Naive thymus-derived CD4-positive, alpha-beta T cell (primary cell): ENCODE results near the gene GNL1. TPM values are rescaled to one million over a fixed set of nuclear protein-coding genes. Genes with fewer than 3 reads are reported as not detected.
A peak's percentile ranks its signal among the peaks of the same experiment; 100 is the strongest.

Experiments used
- microRNA-seq: library from miRNA; unstranded; fragments of <30 nt; microRNA quantifications from one replicate; pipeline ENCODE4 v1.2.0, GENCODE V29; 2022; ENCODE audit warnings: borderline microRNAs expressed
- polyA plus RNA-seq, 2 donors: library from polyadenylated mRNA; unstranded; fragments of 300-500 nt; fragmentation: Illumina TruSeq; gene quantifications; one replicate each; pipeline ENCODE4 v1.2.3, GENCODE V29; 2021
- total RNA-seq, 6 experiments: library from RNA in 5 of 6; stranded (reverse) in 5 of 6; gene quantifications; 1 replicate in 5 of 6; 2 replicates in 1 of 6; pipeline ENCODE4 v1.2.3 and lab custom pipeline; 2021 to 2026

GNL1 gene
- total and polyA plus RNA-seq, 7 experiments from 2014 or later, result 27.7 to 190 (median 65.1) TPM

Small RNA genes lying within 50 kb of the gene (microRNA-seq; reads per million reads assigned to microRNA genes)
- gene MIR877, result 13.5 reads per million, percentile 26 among the genes with 10 or more reads in this experiment

Other genes starting within 250 kb of the GNL1 start
- gene TRIM39, start 229.6 kb downstream of the GNL1 start, total RNA-seq, result 10 to 100 TPM; 12.8 to 42.1 (median 26.4) TPM
- 10 to 100 TPM in 1 of 2 donors, 1 to 10 TPM in 1; 7.6 to 18.6 TPM for gene TRIM39, start 229.6 kb downstream of the GNL1 start, polyA plus RNA-seq
- gene RPP21, start 211.3 kb downstream of the GNL1 start, total RNA-seq, result 10 to 100 TPM; 39.7 to 61.2 (median 44.9) TPM
- 100 to 1,000 TPM in 1 of 2 donors, 10 to 100 TPM in 1; 74.9 to 114 TPM for gene RPP21, start 211.3 kb downstream of the GNL1 start, polyA plus RNA-seq
- gene HLA-E, start 67.0 kb downstream of the GNL1 start, total RNA-seq, result 1,000 to 10,000 TPM in 4 of 5 experiments, 100 to 1,000 TPM in 1; 614 to 1,412 (median 1,095) TPM
- 1,000 to 10,000 TPM; 3,020 to 3,096 TPM for gene HLA-E, start 67.0 kb downstream of the GNL1 start, polyA plus RNA-seq
- 10 to 100 TPM; 14.1 to 29.4 (median 23.3) TPM for gene PRR3, start 806 bp upstream of the GNL1 start, total RNA-seq
- 10 to 100 TPM; 11.1 to 14.4 TPM for gene PRR3, start 806 bp upstream of the GNL1 start, polyA plus RNA-seq
- gene ABCF1, start 15.0 kb upstream of the GNL1 start, total RNA-seq, result 100 to 1,000 TPM in 1 of 5 experiments, 10 to 100 TPM in 4; 65.1 to 116 (median 86.6) TPM
- 10 to 100 TPM; 25.2 to 45.5 TPM for gene ABCF1, start 15.0 kb upstream of the GNL1 start, polyA plus RNA-seq
- gene PPP1R10, start 60.8 kb upstream of the GNL1 start, total RNA-seq, result 100 to 1,000 TPM; 108 to 286 (median 146) TPM
- 10 to 100 TPM; 21.6 to 23.6 TPM for gene PPP1R10, start 60.8 kb upstream of the GNL1 start, polyA plus RNA-seq
- 10 to 100 TPM; 20.4 to 51.2 (median 47.7) TPM for gene MRPS18B, start 61.4 kb upstream of the GNL1 start, total RNA-seq
- gene MRPS18B, start 61.4 kb upstream of the GNL1 start, polyA plus RNA-seq, result 100 to 1,000 TPM; 145 to 169 TPM
- 10 to 100 TPM in 2 of 5 experiments, 1 to 10 TPM in 3; 7.0 to 12.0 (median 9.5) TPM for gene ATAT1, start 70.4 kb upstream of the GNL1 start, total RNA-seq
- gene ATAT1, start 70.4 kb upstream of the GNL1 start, polyA plus RNA-seq, result 1 to 10 TPM; 1.3 to 1.9 TPM
- 10 to 100 TPM; 23.7 to 38.0 (median 32.1) TPM for gene C6orf136, start 90.6 kb upstream of the GNL1 start, total RNA-seq
- 10 to 100 TPM; 12.3 to 22.5 TPM for gene C6orf136, start 90.6 kb upstream of the GNL1 start, polyA plus RNA-seq
- gene DHX16, start 116.5 kb upstream of the GNL1 start, total RNA-seq, result 10 to 100 TPM; 25.9 to 51.5 (median 46.7) TPM
- gene DHX16, start 116.5 kb upstream of the GNL1 start, polyA plus RNA-seq, result 10 to 100 TPM; 14.9 to 38.3 TPM
- 100 to 1,000 TPM in 2 of 5 experiments, 10 to 100 TPM in 3; 60.9 to 262 (median 95.3) TPM for gene PPP1R18, start 130.2 kb upstream of the GNL1 start, total RNA-seq
- gene PPP1R18, start 130.2 kb upstream of the GNL1 start, polyA plus RNA-seq, result 10 to 100 TPM; 70.3 to 90.5 TPM
- 10 to 100 TPM in 1 of 5 experiments, 1 to 10 TPM in 4; 2.3 to 29.4 (median 3.1) TPM for gene NRM, start 134.5 kb upstream of the GNL1 start, total RNA-seq
- gene NRM, start 134.5 kb upstream of the GNL1 start, polyA plus RNA-seq, result 1 to 10 TPM; 7.2 to 7.6 TPM
- gene MDC1, start 160.8 kb upstream of the GNL1 start, total RNA-seq, result 10 to 100 TPM; 40.3 to 78.9 (median 62.0) TPM
- 10 to 100 TPM in 1 of 2 donors, 1 to 10 TPM in 1; 4.5 to 11.0 TPM for gene MDC1, start 160.8 kb upstream of the GNL1 start, polyA plus RNA-seq
- 100 to 1,000 TPM in 4 of 5 experiments, 10 to 100 TPM in 1; 86.7 to 930 (median 242) TPM for gene TUBB, start 163.9 kb upstream of the GNL1 start, total RNA-seq
- gene TUBB, start 163.9 kb upstream of the GNL1 start, polyA plus RNA-seq, result 100 to 1,000 TPM; 107 to 151 TPM
- gene FLOT1, start 186.2 kb upstream of the GNL1 start, total RNA-seq, result 100 to 1,000 TPM in 1 of 5 experiments, 10 to 100 TPM in 4; 59.4 to 204 (median 81.3) TPM
- 100 to 1,000 TPM; 107 to 132 TPM for gene FLOT1, start 186.2 kb upstream of the GNL1 start, polyA plus RNA-seq
- gene IER3, start 188.1 kb upstream of the GNL1 start, total RNA-seq, result 10 to 100 TPM; 10.8 to 69.9 (median 26.7) TPM
- 1 to 10 TPM; 2.2 to 2.8 TPM for gene IER3, start 188.1 kb upstream of the GNL1 start, polyA plus RNA-seq